Neutrophil (primary cell): ENCODE data around the gene MTAP.

ENCODE experiments used
- H3K27ac ChIP-seq: fragments of 200-600 bp; sonication (generic); 2 replicates; pipeline ENCODE4 v1.5.1; 2016; ENCODE audit warnings: mild to moderate bottlenecking, moderate library complexity
- H3K27me3 ChIP-seq: fragments of 200-600 bp; sonication (generic); 2 replicates; pipeline ENCODE4 v1.6.0; 2016; ENCODE audit warnings: mild to moderate bottlenecking
- H3K36me3 ChIP-seq: fragments of 200-600 bp; sonication (generic); 2 replicates; pipeline ENCODE4 v1.5.1; 2017
- H3K4me1 ChIP-seq, 2 experiments: fragments of 200-600 bp in 1 of 2; sonication (generic) in 1 of 2; 1 replicate in 1 of 2; 2 replicates in 1 of 2; pipeline versions ENCODE4 v1.5.1 to v1.6.1; 2013 to 2016; ENCODE audit warnings: low read depth in 1 of 2, low read length in 1 of 2, mild to moderate bottlenecking in 1 of 2, moderate library complexity in 1 of 2; ENCODE audit not compliant: control insufficient read depth in 1 of 2, insufficient read depth in 1 of 2
- H3K4me3 ChIP-seq, 2 experiments: fragments of 200-600 bp in 1 of 2; sonication (generic) in 1 of 2; 1 replicate in 1 of 2; 2 replicates in 1 of 2; pipeline ENCODE4 v1.5.1; 2013 to 2016; ENCODE audit warnings: low read depth in 1 of 2, low read length in 1 of 2, mild to moderate bottlenecking in 1 of 2, moderate library complexity in 1 of 2
- H3K9me3 ChIP-seq: fragments of 200-600 bp; sonication (generic); 2 replicates; pipeline ENCODE4 v1.5.1; 2016
- CTCF ChIP-seq: fragments of 200-600 bp; sonication (generic); IDR thresholded peaks from 2 replicates; pipeline ENCODE4 v1.5.1; 2016; ENCODE audit warnings: antibody characterized with exemption

Gene MTAP

GRCh38 chr9:21762064-21762463 lies 40.4 kb upstream of the MTAP start:
- peaks cover 6% of the 10 kb centered on the region for H3K27me3 ChIP-seq
- H3K27ac ChIP-seq = no peak overlapping the region
- no peak for TF ChIP-seq CTCF
- H3K9me3 ChIP-seq = no peaks in the 10 kb centered on the region
- no peak overlapping the region for H3K4me3 ChIP-seq
- H3K4me1 ChIP-seq = no peaks in the 10 kb centered on the region
- H3K36me3 ChIP-seq = no peaks in the 10 kb centered on the region

DNA sequence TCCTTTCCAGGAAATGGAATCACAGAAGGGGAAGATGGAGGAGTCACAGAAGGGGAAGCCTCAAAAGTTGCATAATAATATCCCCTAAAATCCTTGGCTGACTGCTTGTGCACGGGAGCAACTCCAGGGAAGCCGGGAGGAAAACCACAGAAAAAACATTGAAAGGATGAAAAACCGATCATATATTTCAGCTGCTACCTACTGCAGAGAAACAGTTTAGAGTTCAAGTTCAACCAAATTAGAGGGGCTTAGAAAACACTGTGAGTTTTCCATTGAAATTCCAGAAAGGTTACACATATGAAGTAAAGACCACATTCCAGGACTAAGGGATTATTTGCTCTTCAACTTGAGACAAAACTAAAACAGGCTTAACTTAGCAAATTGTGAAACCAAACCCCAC lies 37.6 kb upstream of the MTAP start:
- peaks cover 6% of the 10 kb centered on the region for H3K27me3 ChIP-seq
- no peak overlapping the region for H3K4me3 ChIP-seq
- H3K9me3 ChIP-seq = no peaks in the 10 kb centered on the region
- H3K27ac ChIP-seq = no peak overlapping the region
- no peaks in the 10 kb centered on the region for H3K36me3 ChIP-seq
- no peak for TF ChIP-seq CTCF
- no peaks in the 10 kb centered on the region for H3K4me1 ChIP-seq

GRCh38 chr9:21766096-21766495 lies 36.3 kb upstream of the MTAP start:
- no peak overlapping the region for H3K27ac ChIP-seq
- H3K36me3 ChIP-seq = no peaks in the 10 kb centered on the region
- no peaks in the 10 kb centered on the region for H3K4me1 ChIP-seq
- no peak overlapping the region for H3K4me3 ChIP-seq
- no peaks in the 10 kb centered on the region for H3K9me3 ChIP-seq
- no peak for TF ChIP-seq CTCF
- H3K27me3 ChIP-seq = peaks cover 6% of the 10 kb centered on the region

DNA sequence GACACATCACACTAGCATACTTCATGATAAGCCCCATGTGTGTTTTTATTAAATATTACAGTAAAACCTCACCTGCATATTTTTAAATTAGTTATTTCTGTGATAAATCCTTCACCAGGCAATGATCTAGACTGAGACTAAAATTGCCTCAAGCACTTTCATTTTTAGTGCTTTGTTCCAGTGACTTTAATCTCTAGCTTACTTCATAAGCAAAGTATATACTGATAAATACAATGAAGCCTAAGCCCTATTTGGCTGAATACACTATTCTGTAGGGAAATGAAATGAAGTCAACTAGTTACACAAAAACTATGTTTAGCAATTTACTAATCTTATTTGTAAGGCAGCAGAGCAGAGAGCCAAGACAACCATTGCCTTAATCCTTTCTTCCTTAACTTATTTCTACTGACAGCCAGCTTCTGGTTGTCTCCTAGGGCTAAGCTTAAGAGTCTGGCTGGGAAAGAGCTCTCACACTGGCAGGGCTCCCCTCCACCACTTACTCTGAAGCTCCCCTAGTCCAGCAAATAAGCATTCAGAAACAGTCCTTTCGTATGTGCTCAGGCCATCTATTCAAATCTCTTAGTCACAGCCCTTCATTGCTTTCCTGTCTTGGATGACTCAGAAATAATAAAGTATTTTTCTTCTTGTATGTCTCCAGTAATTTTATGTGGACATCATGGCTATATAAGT lies 31.4 kb upstream of the MTAP start:
- H3K4me1 ChIP-seq = no peaks in the 10 kb centered on the region
- H3K9me3 ChIP-seq = no peaks in the 10 kb centered on the region
- H3K27ac ChIP-seq = no peak overlapping the region
- no peaks in the 10 kb centered on the region for H3K27me3 ChIP-seq
- no peaks in the 10 kb centered on the region for H3K36me3 ChIP-seq
- H3K4me3 ChIP-seq = no peak overlapping the region
- TF ChIP-seq CTCF = no peak

DNA sequence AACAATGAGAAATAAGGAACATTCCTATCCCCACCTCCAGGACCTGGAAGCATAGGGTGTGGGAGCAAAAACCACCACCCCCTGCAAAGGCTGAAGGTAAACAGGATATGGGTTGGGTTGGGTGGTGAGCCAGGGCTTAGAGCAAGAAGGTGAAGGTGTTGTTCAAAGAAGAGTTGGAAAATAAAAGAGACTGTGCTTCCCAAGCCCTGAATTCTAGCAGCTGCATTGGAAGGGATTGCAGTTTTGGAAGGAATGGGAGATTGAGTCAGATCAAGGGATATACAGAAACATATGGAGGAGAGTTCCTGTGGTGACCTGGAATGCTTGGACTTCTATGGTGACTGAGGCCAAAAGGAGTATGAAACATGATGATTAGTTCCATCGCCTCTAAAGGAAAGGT lies 24.7 kb upstream of the MTAP start:
- peaks cover 24 to 28% of the 10 kb centered on the region in 2 experiments for H3K4me1 ChIP-seq
- no peaks in the 10 kb centered on the region for H3K27me3 ChIP-seq
- H3K4me3 ChIP-seq = no peak overlapping the region
- no peaks in the 10 kb centered on the region for H3K36me3 ChIP-seq
- H3K27ac ChIP-seq = no peak overlapping the region
- no peak for TF ChIP-seq CTCF
- H3K9me3 ChIP-seq = no peaks in the 10 kb centered on the region
